GM12875 (cell line): ENCODE results near the gene SLK.

Source experiments
- H3K4me3 ChIP-seq: one replicate; pipeline ENCODE4 v1.5.1; 2011; ENCODE audit warnings: low read depth, low read length, control low read depth
- TF ChIP-seq, protein P1 (sequence below): IDR thresholded peaks from 2 replicates; pipeline ENCODE4 v1.5.1; 2011; ENCODE audit warnings: low read depth, mild to moderate bottlenecking, control low read depth, inconsistent platforms, low read length, moderate library complexity, borderline replicate concordance; ENCODE audit not compliant: insufficient read depth

SLK gene

GRCh38 chr10:103939522-103939921, 27.4 kb upstream of the SLK start:
- TF ChIP-seq, protein P1, sequence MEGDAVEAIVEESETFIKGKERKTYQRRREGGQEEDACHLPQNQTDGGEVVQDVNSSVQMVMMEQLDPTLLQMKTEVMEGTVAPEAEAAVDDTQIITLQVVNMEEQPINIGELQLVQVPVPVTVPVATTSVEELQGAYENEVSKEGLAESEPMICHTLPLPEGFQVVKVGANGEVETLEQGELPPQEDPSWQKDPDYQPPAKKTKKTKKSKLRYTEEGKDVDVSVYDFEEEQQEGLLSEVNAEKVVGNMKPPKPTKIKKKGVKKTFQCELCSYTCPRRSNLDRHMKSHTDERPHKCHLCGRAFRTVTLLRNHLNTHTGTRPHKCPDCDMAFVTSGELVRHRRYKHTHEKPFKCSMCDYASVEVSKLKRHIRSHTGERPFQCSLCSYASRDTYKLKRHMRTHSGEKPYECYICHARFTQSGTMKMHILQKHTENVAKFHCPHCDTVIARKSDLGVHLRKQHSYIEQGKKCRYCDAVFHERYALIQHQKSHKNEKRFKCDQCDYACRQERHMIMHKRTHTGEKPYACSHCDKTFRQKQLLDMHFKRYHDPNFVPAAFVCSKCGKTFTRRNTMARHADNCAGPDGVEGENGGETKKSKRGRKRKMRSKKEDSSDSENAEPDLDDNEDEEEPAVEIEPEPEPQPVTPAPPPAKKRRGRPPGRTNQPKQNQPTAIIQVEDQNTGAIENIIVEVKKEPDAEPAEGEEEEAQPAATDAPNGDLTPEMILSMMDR, result no peak
- H3K4me3 ChIP-seq, result no peak overlapping the region

DNA sequence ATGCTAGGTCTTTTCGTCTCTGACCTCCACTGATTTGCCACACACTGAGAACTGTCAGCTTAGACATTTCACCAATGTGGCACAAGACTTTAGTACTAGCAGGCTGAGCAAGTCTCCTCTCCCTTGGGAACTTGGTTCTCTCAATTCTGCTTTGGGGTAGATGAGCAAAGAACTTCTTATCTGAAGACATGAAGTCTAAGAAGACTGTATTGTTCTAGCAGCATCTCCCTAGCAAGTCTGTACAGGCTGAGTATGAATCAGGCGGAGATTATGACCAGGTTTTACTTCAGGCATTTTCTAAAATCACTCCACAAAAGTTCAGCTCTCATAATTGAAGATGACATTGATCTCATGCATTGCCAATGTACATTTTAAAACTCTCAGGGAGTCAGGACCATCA, 25.1 kb upstream of the SLK start:
- TF ChIP-seq, protein P1, result no peak
- H3K4me3 ChIP-seq, result no peak overlapping the region

- H3K4me3 ChIP-seq, result no peak overlapping the region
- TF ChIP-seq, protein P1, result no peak
Observed at GRCh38 chr10:103942866-103943265, 24.1 kb upstream of the SLK start.

- no peak overlapping the region for H3K4me3 ChIP-seq
- TF ChIP-seq, protein P1, result no peak
Observed at GRCh38 chr10:103947799-103948516, 19.0 kb upstream of the SLK start.

DNA sequence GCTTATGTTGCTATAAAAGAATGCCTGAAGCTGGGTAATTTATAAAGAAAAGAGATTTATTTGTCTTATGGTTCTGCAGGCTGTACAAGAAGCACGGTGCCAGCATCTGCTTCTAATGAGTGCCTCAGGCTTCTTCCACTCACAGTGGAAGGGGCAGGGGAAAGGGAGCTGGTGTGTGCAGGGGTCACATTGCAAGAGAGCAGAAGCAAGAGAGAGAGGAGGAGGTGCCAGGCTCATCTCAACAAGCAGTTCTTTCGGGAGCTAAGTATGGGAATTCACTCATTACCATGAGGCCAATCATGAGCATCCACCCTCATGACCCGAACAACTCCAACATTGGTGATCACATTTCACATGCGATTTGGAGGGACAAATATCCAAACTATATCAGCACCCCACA, 17.2 kb upstream of the SLK start:
- TF ChIP-seq, protein P1, result no peak
- no peak overlapping the region for H3K4me3 ChIP-seq

DNA sequence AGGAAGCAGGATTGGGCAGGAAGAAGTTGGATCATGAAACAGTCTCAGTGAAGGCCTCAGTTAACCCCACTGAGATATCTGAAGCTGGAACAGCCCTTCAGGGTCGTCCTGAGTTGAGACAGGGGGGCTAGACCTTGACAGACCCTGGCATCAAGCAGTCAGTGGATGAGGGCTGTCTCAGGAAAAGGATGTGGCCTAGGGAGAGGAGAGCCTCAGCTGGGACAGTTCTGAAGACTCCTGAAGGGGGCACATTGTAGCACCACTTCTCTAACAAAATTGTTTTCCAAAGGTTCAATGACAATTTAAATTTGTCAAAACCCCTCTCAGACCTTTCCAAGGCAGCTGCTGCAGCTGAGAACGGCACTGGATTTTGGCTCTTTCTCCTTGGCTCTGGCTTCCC, 15.8 kb upstream of the SLK start:
- no peak overlapping the region for H3K4me3 ChIP-seq
- TF ChIP-seq, protein P1, result no peak

DNA sequence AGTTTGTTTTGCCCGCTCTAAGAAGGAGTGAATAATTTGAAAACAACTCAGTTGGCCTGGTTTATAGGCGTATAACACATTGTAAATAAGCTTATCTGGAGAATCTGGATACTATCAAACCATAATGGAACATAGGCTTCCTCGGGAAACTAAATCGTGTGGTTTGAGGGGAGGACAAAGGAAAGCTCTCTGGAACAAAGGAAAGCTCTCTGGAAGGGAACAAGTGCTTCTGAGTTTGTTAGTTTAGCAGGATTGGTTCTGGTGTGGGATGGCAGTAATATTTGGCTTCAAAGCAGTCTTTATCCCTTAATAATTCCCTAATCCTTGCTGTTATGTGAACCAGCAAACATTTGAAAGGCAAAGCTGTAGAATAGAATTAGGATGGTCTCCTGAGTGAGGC, 15.0 kb upstream of the SLK start:
- TF ChIP-seq, protein P1, result no peak
- H3K4me3 ChIP-seq, result no peak overlapping the region
